HepG2 (cell line): Measurements from ENCODE around the gene GRIN3A. TPM values are rescaled to one million over a fixed set of nuclear protein-coding genes. Genes with fewer than 3 reads are reported as not detected.

Experiments
- ATAC-seq: fragments of 200-7000 bp; cut with Tn5 transposase; 3 replicates; pipeline ENCODE4 v1.9.1; 2020; ENCODE audit warnings: mild to moderate bottlenecking, moderate library complexity
- BruUV-seq: library from RNA; stranded (reverse); fragments of 400-500 nt; replicated peaks from 2 replicates; lab custom pipeline; 2021; lab: Mats Ljungman, UMichigan
- CTCF ChIA-PET: fragments of 300-600 bp; formaldehyde crosslinking; extraction: SDS; loops from one replicate; lab custom pipeline; 2021; ENCODE audit warnings: low total read pairs, inconsistent platforms, low intra/inter-chr PET ratio; lab: Yijun Ruan, JAX
- POLR2A ChIA-PET: fragments of 350-600 bp; sonication (Branson Sonifier 250); formaldehyde crosslinking; loops from one replicate; lab custom pipeline; 2020; ENCODE audit warnings: antibody characterized with exemption, inconsistent platforms; lab: Yijun Ruan, JAX
- DNase-seq: peaks from one replicate; pipeline ENCODE4 v3.0.0-alpha.2; 2015; ENCODE audit warnings: low spot score
- FAIRE-seq: peaks from 3 replicates; lab custom pipeline; 2011; peaks lifted over from hg19 to GRCh38; lab: Jason Lieb, UNC
- H2AFZ ChIP-seq: one replicate; pipeline ENCODE4 v1.6.1; 2011; ENCODE audit warnings: low read length, inconsistent platforms
- H3K27ac ChIP-seq: fragments of 300-600 bp; 3 replicates; pipeline ENCODE4 v1.8.0; 2011; ENCODE audit warnings: mixed run types, mild to moderate bottlenecking, mixed read lengths, low read length, inconsistent platforms; ENCODE audit not compliant: insufficient read depth; ENCODE audit errors: extremely low read length
- H3K27me3 ChIP-seq, 2 experiments: fragments of 200-600 bp in 1 of 2; 2 replicates in 1 of 2; 3 replicates in 1 of 2; pipeline versions ENCODE4 v1.6.0 to v1.8.0; 2011; ENCODE audit warnings: low read length in 2 of 2, mild to moderate bottlenecking in 2 of 2, moderate library complexity in 2 of 2, inconsistent platforms in 1 of 2; ENCODE audit not compliant: insufficient read depth in 2 of 2, control insufficient read depth in 1 of 2
- H3K36me3 ChIP-seq, 2 experiments: fragments of 200-600 bp in 1 of 2; replicated peaks in 1 of 2; 2 replicates in 1 of 2; 3 replicates in 1 of 2; pipeline versions ENCODE4 v1.5.1 to v1.8.0; 2011; ENCODE audit warnings: low read length in 2 of 2, inconsistent platforms in 1 of 2; ENCODE audit not compliant: insufficient read depth in 2 of 2, control insufficient read depth in 1 of 2
- H3K4me1 ChIP-seq: 2 replicates; pipeline ENCODE4 v1.5.1; 2012; ENCODE audit warnings: low read length, inconsistent platforms; ENCODE audit not compliant: insufficient read depth
- H3K4me2 ChIP-seq: 2 replicates; pipeline ENCODE4 v1.6.0; 2011; ENCODE audit warnings: low read depth, low read length, inconsistent platforms
- H3K4me3 ChIP-seq, 3 experiments: fragments of 200-600 bp in 1 of 3; sonication (generic), shearing (Covaris generic) in 1 of 3; replicated peaks in 1 of 3; 2 replicates each; pipeline ENCODE4 v1.5.1; 2011 to 2016; ENCODE audit warnings: low read length in 3 of 3, inconsistent platforms in 2 of 3, low read depth in 2 of 3, mild to moderate bottlenecking in 2 of 3, control low read depth in 1 of 3, mixed read lengths in 1 of 3; ENCODE audit not compliant: insufficient read depth in 1 of 3
- H3K79me2 ChIP-seq: one replicate; pipeline ENCODE4 v1.6.1; 2011; ENCODE audit warnings: low read length, inconsistent platforms; ENCODE audit not compliant: insufficient read depth
- H3K9ac ChIP-seq: 2 replicates; pipeline ENCODE4 v1.6.0; 2011; ENCODE audit warnings: mild to moderate bottlenecking, low read depth, low read length, inconsistent platforms; ENCODE audit not compliant: insufficient read depth
- H3K9me3 ChIP-seq: 2 replicates; pipeline ENCODE4 v1.5.1; 2012; ENCODE audit warnings: mild to moderate bottlenecking, low read length
- H4K20me1 ChIP-seq: 2 replicates; pipeline ENCODE4 v1.6.0; 2011; ENCODE audit warnings: inconsistent platforms, mild to moderate bottlenecking, low read length, moderate library complexity; ENCODE audit not compliant: insufficient read depth
- EHMT2 ChIP-seq: fragments of 200-600 bp; sonication (generic); IDR thresholded peaks from 2 replicates; pipeline ENCODE4 v1.7.0; 2017; ENCODE audit warnings: antibody characterized with exemption, low read depth, low read length, borderline replicate concordance
- FLYWCH1 ChIP-seq: sonication (generic); formaldehyde crosslinking; IDR thresholded peaks from 2 replicates; pipeline ENCODE4 v1.8.1; 2023; ENCODE audit warnings: mild to moderate bottlenecking, missing genetic modification reagents
- MIER2 ChIP-seq: IDR thresholded peaks from 2 replicates; pipeline ENCODE4 v1.6.1; 2016; ENCODE audit warnings: missing biosample characterization, missing genetic modification reagents
- REST ChIP-seq, 2 experiments: IDR thresholded peaks; 2 replicates each; pipeline ENCODE4 v1.6.1; 2011 to 2012; ENCODE audit warnings: low read length in 2 of 2, borderline replicate concordance in 1 of 2, low read depth in 1 of 2, mild to moderate bottlenecking in 1 of 2, moderate library complexity in 1 of 2
- SMAD1 ChIP-seq: sonication (generic); formaldehyde crosslinking; IDR thresholded peaks from 2 replicates; pipeline ENCODE4 v1.4.0; 2020; ENCODE audit warnings: missing genetic modification reagents, low read depth, mild to moderate bottlenecking, borderline replicate concordance
- ZSCAN9 ChIP-seq: IDR thresholded peaks from 2 replicates; pipeline ENCODE4 v1.6.1; 2016; ENCODE audit warnings: borderline replicate concordance
- WGBS: methylation state at CpG from one replicate; pipeline ENCODE4 v1.1.6; 2017; ENCODE audit warnings: low lambda C conversion rate; 5-methylcytosine and 5-hydroxymethylcytosine counted together
- in situ Hi-C: cut with HindIII; loops from 2 replicates; pipeline ENCODE4 v1.10.0; 2017; ENCODE audit warnings: low pct_unique_long_range_greater_than_20kb; ENCODE audit not compliant: extremely low pct_ligation_motif_present
- intact Hi-C: fragments of 100-400 bp; cut with micrococcal nuclease; formaldehyde crosslinking; loops from one replicate; pipeline ENCODE4 v1.10.0; 2022; ENCODE audit not compliant: unreplicated experiment
- polyA plus RNA-seq, 8 experiments: library from polyadenylated mRNA; depleted of rRNA in 3 of 8; stranded (reverse) in 7 of 8; unstranded in 1 of 8; fragments of >200 nt; fragmentation: Illumina TruSeq in 4 of 8; extraction: Trizol in 4 of 8; gene quantifications; 2 replicates each; pipeline versions ENCODE4 v1.2.1 to v1.2.3, GENCODE V29; 2011 to 2016; ENCODE audit warnings: low read depth in 4 of 8, missing spikeins in 1 of 8, mixed read lengths in 1 of 8; ENCODE audit not compliant: insufficient read depth in 1 of 8
- total RNA-seq, 5 experiments: library from RNA; depleted of rRNA; stranded (reverse); fragments of >200 nt; fragmentation: Illumina TruSeq; extraction: Trizol; gene quantifications; 2 replicates each; pipeline ENCODE4 v1.2.3, GENCODE V29; 2016; ENCODE audit warnings: low read depth in 1 of 5

Gene GRIN3A
- total and polyA plus RNA-seq, 2 of the 13 experiments (the other 11 are each of a cell fraction or from before 2014, with no cell fraction given): not detected

GRCh38 chr9:101736717-101737116, 1.7 kb downstream of the GRIN3A start:
- Histone ChIP-seq H2AFZ (no peak overlapping the region), H3K79me2 (no peaks in the 10 kb centered on the region), H3K9me3 (no peaks in the 10 kb centered on the region), H3K36me3 (no peaks in the 10 kb centered on the region), H3K4me3 (no peak overlapping the region), H4K20me1 (no peaks in the 10 kb centered on the region), H3K27ac (no peak overlapping the region), H3K4me2 (no peak overlapping the region), H3K27me3 (peaks cover 2 to 34% of the 10 kb centered on the region in 2 experiments; a peak in 4 of 5 replicates), H3K4me1 (no peaks in the 10 kb centered on the region), H3K9ac (no peak overlapping the region)
- TF ChIP-seq REST (IDR thresholded peaks at IDR 0.05; ENCODE audit: borderline replicate concordance in 1 of 2, low read depth in 1 of 2, low read length in 2 of 2) (peak; percentile 44 to 91), MIER2 (peak; percentile 88), ZSCAN9 (no peak), FLYWCH1 (CRISPR knock-in tag) (no peak), SMAD1 (CRISPR knock-in tag) (no peak), EHMT2 (peak; percentile 28; the same call in 1 of the 2 replicates)
- ChIA-PET POLR2A (no interaction called here), CTCF (no interaction called here)
- DNase-seq (no peak), FAIRE-seq (no peak), ATAC-seq (no peak)
- intact Hi-C loops: no loop called here
- WGBS: 59% methylated on average over 14 of the region's 14 CpGs
- in situ Hi-C loops: no loop called here
- BruUV-seq: no TSS peak
